ENCODE results near the gene VEGFB.

- peak; percentile 52 for TF ChIP-seq CTCF (IDR thresholded peaks at IDR 0.05; ENCODE audit: borderline replicate concordance, extremely low read depth, low read length, poor library complexity, severe bottlenecking)
- no peak for TF ChIP-seq EZH2 (IDR thresholded peaks at IDR 0.05; ENCODE audit: borderline replicate concordance, low read depth, low read length, severe bottlenecking)
Measured at GRCh38 chr11:64252003-64252872, 17.9 kb downstream of the VEGFB start.

All from DND-41 (cell line).